ENCODE measurements around the gene BCAS4.

- TF ChIP-seq CTCF (IDR thresholded peaks at IDR 0.05; ENCODE audit: borderline replicate concordance, extremely low read depth, low read length, poor library complexity, severe bottlenecking), result no peak
- TF ChIP-seq EZH2 (IDR thresholded peaks at IDR 0.05; ENCODE audit: borderline replicate concordance, low read depth, low read length, severe bottlenecking), result no peak
These were observed 82.0 kb downstream of the BCAS4 start for GRCh38 chr20:50876816-50877215.

Measured in DND-41 (cell line).